Measurements from ENCODE around the gene CFAP251.

DNA sequence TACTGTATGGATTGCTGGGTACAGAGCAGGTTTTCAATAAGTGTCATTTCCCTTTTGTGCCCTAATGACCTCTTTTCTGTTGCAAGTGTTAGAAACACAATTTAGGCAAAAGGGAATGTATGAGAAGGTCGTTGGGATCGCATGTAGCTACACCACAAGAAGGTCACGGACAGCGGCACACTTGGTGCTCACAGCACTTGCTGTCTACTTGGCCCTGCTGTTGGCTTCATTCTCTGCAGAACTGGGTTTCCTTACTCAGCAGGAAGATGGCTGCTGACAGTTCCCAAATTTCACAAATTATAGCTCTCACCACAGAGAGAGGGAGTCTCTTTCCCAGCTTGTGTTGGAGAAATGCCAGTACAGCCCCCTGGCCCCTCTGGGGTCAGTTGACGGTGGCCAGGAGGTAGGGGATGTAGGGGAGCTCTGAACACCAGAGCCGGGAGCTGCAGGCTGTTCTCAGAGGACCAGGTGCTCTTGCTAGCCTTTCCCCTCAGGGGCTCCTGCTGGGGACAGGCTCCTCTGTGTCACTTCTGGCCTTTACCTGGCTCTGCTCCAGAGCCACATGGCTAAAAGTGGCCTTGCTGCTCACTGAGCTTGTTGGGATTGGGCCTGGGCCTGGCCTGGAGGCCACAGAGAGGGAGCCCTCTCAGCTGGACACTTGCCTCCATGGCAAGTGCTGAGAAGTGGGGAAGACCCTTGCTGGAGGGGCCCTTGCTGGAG, 52.3 kb downstream of the CFAP251 start:
- TF ChIP-seq EP300 (conservative IDR thresholded peaks at IDR 0.05; ENCODE audit: poor library complexity, severe bottlenecking), result no peak
- TF ChIP-seq, protein P1, sequence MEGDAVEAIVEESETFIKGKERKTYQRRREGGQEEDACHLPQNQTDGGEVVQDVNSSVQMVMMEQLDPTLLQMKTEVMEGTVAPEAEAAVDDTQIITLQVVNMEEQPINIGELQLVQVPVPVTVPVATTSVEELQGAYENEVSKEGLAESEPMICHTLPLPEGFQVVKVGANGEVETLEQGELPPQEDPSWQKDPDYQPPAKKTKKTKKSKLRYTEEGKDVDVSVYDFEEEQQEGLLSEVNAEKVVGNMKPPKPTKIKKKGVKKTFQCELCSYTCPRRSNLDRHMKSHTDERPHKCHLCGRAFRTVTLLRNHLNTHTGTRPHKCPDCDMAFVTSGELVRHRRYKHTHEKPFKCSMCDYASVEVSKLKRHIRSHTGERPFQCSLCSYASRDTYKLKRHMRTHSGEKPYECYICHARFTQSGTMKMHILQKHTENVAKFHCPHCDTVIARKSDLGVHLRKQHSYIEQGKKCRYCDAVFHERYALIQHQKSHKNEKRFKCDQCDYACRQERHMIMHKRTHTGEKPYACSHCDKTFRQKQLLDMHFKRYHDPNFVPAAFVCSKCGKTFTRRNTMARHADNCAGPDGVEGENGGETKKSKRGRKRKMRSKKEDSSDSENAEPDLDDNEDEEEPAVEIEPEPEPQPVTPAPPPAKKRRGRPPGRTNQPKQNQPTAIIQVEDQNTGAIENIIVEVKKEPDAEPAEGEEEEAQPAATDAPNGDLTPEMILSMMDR (IDR thresholded peaks at IDR 0.05; ENCODE audit: poor library complexity, severe bottlenecking), result no peak
- no peak for TF ChIP-seq EZH2 (IDR thresholded peaks at IDR 0.05; ENCODE audit: borderline replicate concordance, insufficient read depth, low read length, poor library complexity, severe bottlenecking)
- TF ChIP-seq RAD21 (conservative IDR thresholded peaks at IDR 0.05), result no peak
- TF ChIP-seq, protein P2, sequence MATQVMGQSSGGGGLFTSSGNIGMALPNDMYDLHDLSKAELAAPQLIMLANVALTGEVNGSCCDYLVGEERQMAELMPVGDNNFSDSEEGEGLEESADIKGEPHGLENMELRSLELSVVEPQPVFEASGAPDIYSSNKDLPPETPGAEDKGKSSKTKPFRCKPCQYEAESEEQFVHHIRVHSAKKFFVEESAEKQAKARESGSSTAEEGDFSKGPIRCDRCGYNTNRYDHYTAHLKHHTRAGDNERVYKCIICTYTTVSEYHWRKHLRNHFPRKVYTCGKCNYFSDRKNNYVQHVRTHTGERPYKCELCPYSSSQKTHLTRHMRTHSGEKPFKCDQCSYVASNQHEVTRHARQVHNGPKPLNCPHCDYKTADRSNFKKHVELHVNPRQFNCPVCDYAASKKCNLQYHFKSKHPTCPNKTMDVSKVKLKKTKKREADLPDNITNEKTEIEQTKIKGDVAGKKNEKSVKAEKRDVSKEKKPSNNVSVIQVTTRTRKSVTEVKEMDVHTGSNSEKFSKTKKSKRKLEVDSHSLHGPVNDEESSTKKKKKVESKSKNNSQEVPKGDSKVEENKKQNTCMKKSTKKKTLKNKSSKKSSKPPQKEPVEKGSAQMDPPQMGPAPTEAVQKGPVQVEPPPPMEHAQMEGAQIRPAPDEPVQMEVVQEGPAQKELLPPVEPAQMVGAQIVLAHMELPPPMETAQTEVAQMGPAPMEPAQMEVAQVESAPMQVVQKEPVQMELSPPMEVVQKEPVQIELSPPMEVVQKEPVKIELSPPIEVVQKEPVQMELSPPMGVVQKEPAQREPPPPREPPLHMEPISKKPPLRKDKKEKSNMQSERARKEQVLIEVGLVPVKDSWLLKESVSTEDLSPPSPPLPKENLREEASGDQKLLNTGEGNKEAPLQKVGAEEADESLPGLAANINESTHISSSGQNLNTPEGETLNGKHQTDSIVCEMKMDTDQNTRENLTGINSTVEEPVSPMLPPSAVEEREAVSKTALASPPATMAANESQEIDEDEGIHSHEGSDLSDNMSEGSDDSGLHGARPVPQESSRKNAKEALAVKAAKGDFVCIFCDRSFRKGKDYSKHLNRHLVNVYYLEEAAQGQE (IDR thresholded peaks at IDR 0.05; ENCODE audit: borderline replicate concordance), result no peak
- no peak for TF ChIP-seq POLR2AphosphoS5 (IDR thresholded peaks at IDR 0.05)
- no peak for TF ChIP-seq SMC3 (conservative IDR thresholded peaks at IDR 0.05; ENCODE audit: poor library complexity)
- no peak for TF ChIP-seq TAF1 (IDR thresholded peaks at IDR 0.05; ENCODE audit: low read depth)
- TF ChIP-seq MXI1 (conservative IDR thresholded peaks at IDR 0.05; ENCODE audit: poor library complexity, severe bottlenecking), result no peak
